Activated CD8-positive, alpha-beta memory T cell treated with anti-CD3 and anti-CD28 coated beads, Interleukin-2, amount 10 ng/mL, durations not matched to agents 7 days and 5 days (primary cell): ENCODE measurements around the gene LCP1. TPM values are rescaled to one million over a fixed set of nuclear protein-coding genes. Genes with fewer than 3 reads are reported as not detected.

ENCODE experiments used
- ATAC-seq: fragments of 150-1000 bp; cut with Tn5 transposase; one replicate; pipeline ENCODE4 v1.10.0; 2021; ENCODE audit warnings: moderate library complexity
- CTCF ChIA-PET: fragments of 350-600 bp; sonication (Branson Sonifier 250); formaldehyde crosslinking; loops from one replicate; lab custom pipeline; 2021; ENCODE audit warnings: antibody characterized with exemption; lab: Charles Lee
- DNase-seq: peaks from one replicate; pipeline ENCODE4 v3.0.0-alpha.2; 2020
- H3K27ac Mint-ChIP-seq: one replicate; pipeline ENCODE4 v1.8.0; 2021; ENCODE audit warnings: mild to moderate bottlenecking, mixed read lengths
- H3K27me3 Mint-ChIP-seq: one replicate; pipeline ENCODE4 v1.8.0; 2021; ENCODE audit warnings: mixed read lengths
- H3K36me3 Mint-ChIP-seq: one replicate; pipeline ENCODE4 v1.8.0; 2021; ENCODE audit warnings: mild to moderate bottlenecking, mixed read lengths
- H3K4me1 Mint-ChIP-seq: one replicate; pipeline ENCODE4 v1.8.0; 2021; ENCODE audit warnings: mixed read lengths
- H3K4me3 Mint-ChIP-seq: one replicate; pipeline ENCODE4 v1.8.0; 2021; ENCODE audit warnings: mild to moderate bottlenecking, moderate library complexity, mixed read lengths
- H3K9me3 Mint-ChIP-seq: one replicate; pipeline ENCODE4 v1.8.0; 2022; ENCODE audit warnings: low read depth, mixed read lengths
- total RNA-seq, 2 experiments: library from RNA; stranded (reverse); gene quantifications; one replicate each; pipeline ENCODE4 v1.2.3, GENCODE V29; 2021

LCP1 gene
- total RNA-seq, 2 experiments from 2014 or later = 923 to 1,101 TPM

- ATAC-seq (no peak), DNase-seq (no peak)
- Mint-ChIP-seq H3K27me3 (no peaks in the 10 kb centered on the region), H3K4me1 (peaks cover 26% of the 10 kb centered on the region), H3K27ac (no peak overlapping the region), H3K9me3 (no peaks in the 10 kb centered on the region), H3K4me3 (no peak overlapping the region), H3K36me3 (peaks cover 78% of the 10 kb centered on the region)
- CTCF ChIA-PET = no interaction called here
These were observed 35.1 kb downstream of the LCP1 start for GRCh38 chr13:46146898-46147297.

- H3K36me3 Mint-ChIP-seq = peaks cover 78% of the 10 kb centered on the region
- no peak for ATAC-seq
- H3K4me1 Mint-ChIP-seq = peaks cover 22% of the 10 kb centered on the region
- H3K4me3 Mint-ChIP-seq = no peak overlapping the region
- no peaks in the 10 kb centered on the region for H3K27me3 Mint-ChIP-seq
- H3K9me3 Mint-ChIP-seq = no peaks in the 10 kb centered on the region
- CTCF ChIA-PET = interaction anchor here (0.8 to 2.0 kb wide), 2 partner anchors 19 to 20 kb away, joined by 3 to 10 read pairs; no protein-coding TSS in a partner anchor
- DNase-seq = no peak
- H3K27ac Mint-ChIP-seq = no peak overlapping the region
These were observed 36.0 kb downstream of the LCP1 start for GRCh38 chr13:46145950-46146349.

- Mint-ChIP-seq H3K4me3 (no peak overlapping the region), H3K27ac (peak overlapping the region; percentile 14), H3K9me3 (no peaks in the 10 kb centered on the region), H3K4me1 (peaks cover 21% of the 10 kb centered on the region), H3K27me3 (no peaks in the 10 kb centered on the region), H3K36me3 (peaks cover 75% of the 10 kb centered on the region)
- ATAC-seq (no peak), DNase-seq (no peak)
- CTCF ChIA-PET = interaction anchor here (2.0 to 4.3 kb wide), 2 partner anchors 15 to 19 kb away, joined by 10 to 17 read pairs; no protein-coding TSS in a partner anchor
These were observed 36.8 kb downstream of the LCP1 start for GRCh38 chr13:46145135-46145534.

GRCh38 chr13:46143184-46143701 lies 38.7 kb downstream of the LCP1 start:
- H3K4me3 Mint-ChIP-seq = no peak overlapping the region
- CTCF ChIA-PET = interaction anchor here (1.4 to 4.3 kb wide), 2 partner anchors 17 to 29 kb away, joined by 4 to 17 read pairs; no protein-coding TSS in a partner anchor
- H3K27me3 Mint-ChIP-seq = no peaks in the 10 kb centered on the region
- peaks cover 26% of the 10 kb centered on the region for H3K4me1 Mint-ChIP-seq
- H3K36me3 Mint-ChIP-seq = peaks cover 74% of the 10 kb centered on the region
- H3K27ac Mint-ChIP-seq = no peak overlapping the region
- DNase-seq (no peak), ATAC-seq (no peak)
- no peaks in the 10 kb centered on the region for H3K9me3 Mint-ChIP-seq

GRCh38 chr13:46142776-46143175 lies 39.2 kb downstream of the LCP1 start:
- Mint-ChIP-seq H3K4me1 (peaks cover 29% of the 10 kb centered on the region), H3K27me3 (no peaks in the 10 kb centered on the region), H3K27ac (no peak overlapping the region), H3K4me3 (no peak overlapping the region), H3K9me3 (no peaks in the 10 kb centered on the region), H3K36me3 (peaks cover 73% of the 10 kb centered on the region)
- DNase-seq = no peak
- CTCF ChIA-PET = interaction anchor here (1.4 to 4.3 kb wide), 4 partner anchors 9 to 30 kb away, joined by 4 to 17 read pairs (median 5); no protein-coding TSS in a partner anchor
- no peak for ATAC-seq

- Mint-ChIP-seq H3K4me1 (peaks cover 40% of the 10 kb centered on the region), H3K4me3 (no peak overlapping the region), H3K36me3 (peaks cover 78% of the 10 kb centered on the region), H3K27me3 (no peaks in the 10 kb centered on the region), H3K27ac (peak overlapping the region; percentile 18), H3K9me3 (no peaks in the 10 kb centered on the region)
- DNase-seq = no peak
- ATAC-seq = peak; percentile 50
- CTCF ChIA-PET = interaction anchor here (1.4 to 4.3 kb wide), 5 partner anchors 13 to 31 kb away, joined by 3 to 22 read pairs (median 8); no protein-coding TSS in a partner anchor
These were observed 41.9 kb downstream of the LCP1 start for GRCh38 chr13:46140044-46140443.

GRCh38 chr13:46137627-46138317 lies 44.2 kb downstream of the LCP1 start:
- H3K9me3 Mint-ChIP-seq = no peaks in the 10 kb centered on the region
- peaks cover 76% of the 10 kb centered on the region for H3K36me3 Mint-ChIP-seq
- CTCF ChIA-PET = no interaction called here
- peaks cover 40% of the 10 kb centered on the region for H3K4me1 Mint-ChIP-seq
- ATAC-seq (no peak), DNase-seq (no peak)
- no peak overlapping the region for H3K4me3 Mint-ChIP-seq
- no peaks in the 10 kb centered on the region for H3K27me3 Mint-ChIP-seq
- H3K27ac Mint-ChIP-seq = peak overlapping the region; percentile 38

- ATAC-seq (no peak), DNase-seq (no peak)
- Mint-ChIP-seq H3K36me3 (peaks cover 77% of the 10 kb centered on the region), H3K27ac (peak overlapping the region; percentile 39), H3K4me1 (peaks cover 46% of the 10 kb centered on the region), H3K4me3 (no peak overlapping the region), H3K27me3 (no peaks in the 10 kb centered on the region), H3K9me3 (no peaks in the 10 kb centered on the region)
- CTCF ChIA-PET = interaction anchor here (1.5 to 1.7 kb wide), 2 partner anchors 22 to 24 kb away, joined by 3 to 6 read pairs; no protein-coding TSS in a partner anchor
These were observed 45.3 kb downstream of the LCP1 start for GRCh38 chr13:46136688-46137087.

- Mint-ChIP-seq H3K27me3 (no peaks in the 10 kb centered on the region), H3K4me3 (no peak overlapping the region), H3K36me3 (peaks cover 83% of the 10 kb centered on the region), H3K4me1 (peaks cover 45% of the 10 kb centered on the region), H3K9me3 (no peaks in the 10 kb centered on the region), H3K27ac (peak overlapping the region; percentile 63)
- CTCF ChIA-PET = interaction anchor here (0.6 to 1.1 kb wide), 3 partner anchors 25 to 513 kb away, joined by 3 to 4 read pairs (median 3); no protein-coding TSS in a partner anchor
- DNase-seq (no peak), ATAC-seq (peak; percentile 35)
These were observed 46.9 kb downstream of the LCP1 start for GRCh38 chr13:46134961-46135522.

GRCh38 chr13:46134494-46134893 lies 47.5 kb downstream of the LCP1 start:
- DNase-seq (no peak), ATAC-seq (no peak)
- H3K9me3 Mint-ChIP-seq = no peaks in the 10 kb centered on the region
- no peaks in the 10 kb centered on the region for H3K27me3 Mint-ChIP-seq
- H3K4me3 Mint-ChIP-seq = no peak overlapping the region
- no peak overlapping the region for H3K27ac Mint-ChIP-seq
- peaks cover 42% of the 10 kb centered on the region for H3K4me1 Mint-ChIP-seq
- peaks cover 85% of the 10 kb centered on the region for H3K36me3 Mint-ChIP-seq
- CTCF ChIA-PET = interaction anchor here (1.1 kb wide), 1 partner anchor 26 kb away, joined by 4 read pairs; no protein-coding TSS in a partner anchor

GRCh38 chr13:46132109-46132508 lies 49.9 kb downstream of the LCP1 start:
- Mint-ChIP-seq H3K4me3 (no peak overlapping the region), H3K36me3 (peaks cover 82% of the 10 kb centered on the region), H3K27me3 (no peaks in the 10 kb centered on the region), H3K27ac (no peak overlapping the region), H3K9me3 (no peaks in the 10 kb centered on the region), H3K4me1 (peaks cover 41% of the 10 kb centered on the region)
- CTCF ChIA-PET = interaction anchor here (0.6 to 1.0 kb wide), 2 partner anchors 156 to 1507 kb away, joined by 3 to 4 read pairs; no protein-coding TSS in a partner anchor
- DNase-seq = no peak
- no peak for ATAC-seq

GRCh38 chr13:46131705-46132104 lies 50.3 kb downstream of the LCP1 start:
- DNase-seq (no peak), ATAC-seq (no peak)
- Mint-ChIP-seq H3K36me3 (peaks cover 82% of the 10 kb centered on the region), H3K4me3 (no peak overlapping the region), H3K27ac (no peak overlapping the region), H3K9me3 (no peaks in the 10 kb centered on the region), H3K27me3 (no peaks in the 10 kb centered on the region), H3K4me1 (peaks cover 41% of the 10 kb centered on the region)
- CTCF ChIA-PET = interaction anchor here (0.6 kb wide), 1 partner anchor 10 kb away, joined by 3 read pairs; no protein-coding TSS in a partner anchor

GRCh38 chr13:46129955-46130618 lies 51.9 kb downstream of the LCP1 start:
- CTCF ChIA-PET = interaction anchor here (0.9 to 1.3 kb wide), 4 partner anchors 9 to 31 kb away, joined by 3 to 4 read pairs (median 3); no protein-coding TSS in a partner anchor
- H3K36me3 Mint-ChIP-seq = peaks cover 79% of the 10 kb centered on the region
- DNase-seq = no peak
- no peaks in the 10 kb centered on the region for H3K27me3 Mint-ChIP-seq
- H3K27ac Mint-ChIP-seq = no peak overlapping the region
- H3K9me3 Mint-ChIP-seq = no peaks in the 10 kb centered on the region
- H3K4me1 Mint-ChIP-seq = peaks cover 41% of the 10 kb centered on the region
- no peak for ATAC-seq
- no peak overlapping the region for H3K4me3 Mint-ChIP-seq
